ENCODE data around the gene SRCAP.

Gene SRCAP

DNA sequence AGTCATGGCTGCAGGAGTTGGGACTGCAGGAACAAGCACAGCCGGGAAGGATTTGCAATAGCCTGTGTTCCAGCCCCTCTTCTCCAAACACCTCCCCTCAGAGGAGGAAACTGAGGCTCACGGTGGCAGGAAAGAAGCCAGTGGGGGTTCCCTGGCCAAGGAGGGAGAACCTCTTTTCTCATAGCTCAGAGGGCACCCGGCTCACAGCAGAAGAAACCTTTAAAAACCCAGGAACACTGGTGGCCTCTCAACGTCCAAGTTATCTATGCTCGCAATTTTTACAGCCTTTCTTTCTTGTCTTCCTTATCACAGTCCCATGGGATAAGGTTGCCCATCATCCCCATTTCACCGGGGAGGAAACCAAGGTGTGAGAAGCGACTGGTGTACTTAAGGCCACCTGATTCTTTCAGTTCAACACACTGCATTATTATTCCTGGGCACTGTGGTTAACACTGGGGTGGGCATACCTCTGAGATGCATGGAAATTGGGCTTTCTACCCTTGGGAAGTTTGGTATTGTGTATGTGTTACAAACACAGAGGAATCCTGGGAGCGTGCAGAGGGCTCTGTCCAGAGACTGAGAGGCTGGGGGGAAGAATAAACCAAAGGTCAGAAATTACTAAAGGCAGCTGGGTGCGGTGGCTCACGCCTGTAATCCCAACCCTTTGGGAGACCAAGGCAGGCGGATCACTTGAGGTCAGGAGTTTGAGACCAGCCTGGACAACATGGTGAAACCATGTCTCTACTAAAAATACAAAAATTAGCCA, 88.8 kb downstream of the SRCAP start:
- no peak for DNase-seq (ENCODE audit: extremely low read depth in 1 of 2, low read depth in 1 of 2)
